GM12878 (cell line): Measurements from ENCODE around the gene C1orf185. TPM values are rescaled to one million over a fixed set of nuclear protein-coding genes. Genes with fewer than 3 reads are reported as not detected.

Experiments used
- ATAC-seq: fragments of 200-7000 bp; cut with Tn5 transposase; 3 replicates; pipeline ENCODE4 v1.9.1; 2020; ENCODE audit warnings: mild to moderate bottlenecking, moderate library complexity
- BruUV-seq: library from RNA; stranded (reverse); fragments of 400-500 nt; replicated peaks from 2 replicates; lab custom pipeline; 2021; lab: Mats Ljungman, UMichigan
- CTCF ChIA-PET: fragments of 300-600 bp; sonication (Branson Sonifier 250); formaldehyde crosslinking; extraction: SDS; loops from one replicate; lab custom pipeline; 2021; ENCODE audit warnings: inconsistent platforms; lab: Yijun Ruan, JAX
- POLR2A ChIA-PET: fragments of 350-600 bp; formaldehyde crosslinking; extraction: SDS; loops from one replicate; lab custom pipeline; 2021; ENCODE audit warnings: inconsistent platforms; lab: Charles Lee
- RAD21 ChIA-PET: fragments of 300-600 bp; sonication (Branson Sonifier 250); formaldehyde crosslinking; loops from one replicate; lab custom pipeline; 2023; ENCODE audit warnings: antibody characterized with exemption; ENCODE audit not compliant: unreplicated experiment; lab: Charles Lee
- SMC1A ChIA-PET: fragments of 300-600 bp; sonication (Branson Sonifier 250); formaldehyde crosslinking; loops from one replicate; lab custom pipeline; 2023; ENCODE audit not compliant: unreplicated experiment, uncharacterized antibody; lab: Charles Lee
- DNase-seq: peaks from one replicate; pipeline ENCODE4 v3.0.0-alpha.2; 2011; ENCODE audit warnings: low read depth, low spot score
- FAIRE-seq: peaks from 3 replicates; lab custom pipeline; 2011; peaks lifted over from hg19 to GRCh38; lab: Jason Lieb, UNC
- H2AFZ ChIP-seq: 2 replicates; pipeline ENCODE4 v1.6.0; 2011; ENCODE audit warnings: low read depth, low read length, control low read depth; ENCODE audit not compliant: control insufficient read depth
- H3K27ac ChIP-seq: 2 replicates; pipeline ENCODE4 v1.5.1; 2011; ENCODE audit warnings: control low read depth; ENCODE audit not compliant: control insufficient read depth, insufficient read depth
- H3K27me3 ChIP-seq, 2 experiments: replicated peaks in 1 of 2; 2 replicates each; pipeline versions ENCODE4 v1.6.0 to v1.6.1; 2011; ENCODE audit warnings: low read length in 1 of 2; ENCODE audit not compliant: control insufficient read depth in 2 of 2, insufficient read depth in 2 of 2
- H3K36me3 ChIP-seq, 2 experiments: 2 replicates each; pipeline ENCODE4 v1.5.1; 2011; ENCODE audit warnings: low read length in 1 of 2; ENCODE audit not compliant: control insufficient read depth in 2 of 2, insufficient read depth in 2 of 2
- H3K4me1 ChIP-seq: 2 replicates; pipeline ENCODE4 v1.6.1; 2011; ENCODE audit warnings: mild to moderate bottlenecking, low read length, moderate library complexity, mixed read lengths; ENCODE audit not compliant: control insufficient read depth, insufficient read depth
- H3K4me2 ChIP-seq: 2 replicates; pipeline ENCODE4 v1.6.0; 2011; ENCODE audit warnings: control low read depth; ENCODE audit not compliant: control insufficient read depth, insufficient read depth
- H3K4me3 ChIP-seq: fragments of 200-600 bp; sonication (generic); 2 replicates; pipeline ENCODE4 v1.5.1; 2016
- H3K79me2 ChIP-seq: 2 replicates; pipeline ENCODE4 v1.6.0; 2011; ENCODE audit warnings: low read length; ENCODE audit not compliant: control insufficient read depth, insufficient read depth
- H3K9ac ChIP-seq: 2 replicates; pipeline ENCODE4 v1.8.0; 2011; ENCODE audit warnings: low read length, control low read depth, mixed read lengths; ENCODE audit not compliant: control insufficient read depth, insufficient read depth
- H3K9me3 ChIP-seq: replicated peaks from 3 replicates; pipeline ENCODE4 v1.5.1; 2011; ENCODE audit warnings: mild to moderate bottlenecking, low read length; ENCODE audit not compliant: control insufficient read depth, insufficient read depth
- H4K20me1 ChIP-seq: 2 replicates; pipeline ENCODE4 v1.6.0; 2011; ENCODE audit not compliant: control insufficient read depth, insufficient read depth
- ATF2 ChIP-seq: IDR thresholded peaks from 2 replicates; pipeline ENCODE4 v1.6.1; 2012; ENCODE audit warnings: low read length, inconsistent platforms
- BRCA1 ChIP-seq: IDR thresholded peaks from 2 replicates; pipeline ENCODE4 v1.6.1; 2011; ENCODE audit warnings: low read depth, low read length, improper control_type of control experiment
- ETV6 ChIP-seq, 2 experiments: fragments of 450-650 bp in 1 of 2; IDR thresholded peaks in 1 of 2; conservative IDR thresholded peaks in 1 of 2; 2 replicates each; pipeline ENCODE4 v1.6.1; 2014; ENCODE audit warnings: antibody characterized with exemption in 1 of 2, borderline replicate concordance in 1 of 2, low read depth in 1 of 2, mild to moderate bottlenecking in 1 of 2, moderate library complexity in 1 of 2
- FOXK2 ChIP-seq: fragments of 450-650 bp; IDR thresholded peaks from 2 replicates; pipeline ENCODE4 v1.6.1; 2017; ENCODE audit warnings: mild to moderate bottlenecking, moderate library complexity
- JUNB ChIP-seq: IDR thresholded peaks from 2 replicates; pipeline ENCODE4 v1.6.1; 2016; ENCODE audit warnings: antibody characterized with exemption, mild to moderate bottlenecking
- MLLT1 ChIP-seq: fragments of 450-650 bp; IDR thresholded peaks from 2 replicates; pipeline ENCODE4 v1.6.1; 2016; ENCODE audit warnings: mild to moderate bottlenecking
- MTA3 ChIP-seq: IDR thresholded peaks from 2 replicates; pipeline ENCODE4 v1.6.1; 2012; ENCODE audit warnings: low read length, inconsistent platforms, borderline replicate concordance
- NR2C2 ChIP-seq: IDR thresholded peaks from 2 replicates; pipeline ENCODE4 v1.6.1; 2011; ENCODE audit warnings: borderline replicate concordance, low read depth; ENCODE audit not compliant: control insufficient read depth, insufficient read length
- TAF1 ChIP-seq: IDR thresholded peaks from 2 replicates; pipeline ENCODE4 v1.6.1; 2011; ENCODE audit warnings: mild to moderate bottlenecking, low read depth, low read length, borderline replicate concordance
- USF2 ChIP-seq: IDR thresholded peaks from 2 replicates; pipeline ENCODE4 v1.6.1; 2011; ENCODE audit warnings: low read depth, low read length, improper control_type of control experiment, borderline replicate concordance
- WRNIP1 ChIP-seq: IDR thresholded peaks from 2 replicates; pipeline ENCODE4 v1.6.1; 2011; ENCODE audit warnings: low read depth, low read length, improper control_type of control experiment, borderline replicate concordance
- ZZZ3 ChIP-seq: IDR thresholded peaks from 2 replicates; pipeline ENCODE4 v1.6.1; 2011; ENCODE audit warnings: low read depth; ENCODE audit not compliant: control insufficient read depth, insufficient read length
- WGBS: methylation state at CpG from one replicate; pipeline ENCODE4 v1.1.6; 2016; ENCODE audit warnings: low lambda C conversion rate; ENCODE audit not compliant: insufficient replicate concordance, insufficient coverage; ENCODE audit errors: missing lambda C conversion rate; 5-methylcytosine and 5-hydroxymethylcytosine counted together
- in situ Hi-C: fragments of 300-500 bp; cut with MboI; formaldehyde crosslinking; loops from 9 replicates; pipeline ENCODE4 v1.14.3; 2018; ENCODE audit warnings: mixed read lengths
- intact Hi-C: fragments of 100-400 bp; cut with micrococcal nuclease; formaldehyde crosslinking; loops from one replicate; pipeline ENCODE4 v1.14.2; 2022; ENCODE audit not compliant: unreplicated experiment
- polyA plus RNA-seq, 11 experiments: library from polyadenylated mRNA; depleted of rRNA in 4 of 11; unstranded in 6 of 11; stranded (reverse) in 5 of 11; fragments of >200 nt; fragmentation: Nextera tagmentation in 4 of 11; fragmentation: Illumina TruSeq in 1 of 11; extraction: Ambion mirVana in 4 of 11; extraction: Trizol in 1 of 11; gene quantifications; 1 replicate in 1 of 11; 2 replicates in 10 of 11; pipeline versions ENCODE4 v1.2.1 to v1.2.3, GENCODE V29; 2011 to 2016; ENCODE audit warnings: inconsistent platforms in 2 of 11, missing spikeins in 2 of 11, low read depth in 1 of 11
- total RNA-seq, 4 experiments: library from RNA; depleted of rRNA in 3 of 4; stranded (reverse); fragments of >200 nt in 3 of 4; fragmentation: Illumina TruSeq in 1 of 4; extraction: Trizol in 1 of 4; gene quantifications; 2 replicates each; pipeline versions ENCODE4 v1.2.1 to v1.2.3, GENCODE V29; 2013 to 2021
- TF ChIP-seq, protein P1 (sequence below): fragments of 450-650 bp; IDR thresholded peaks from 2 replicates; pipeline ENCODE4 v1.6.1; 2017; ENCODE audit warnings: antibody characterized with exemption, mild to moderate bottlenecking, moderate library complexity
- TF ChIP-seq, protein P2 (sequence below): fragments of 450-650 bp; IDR thresholded peaks from 2 replicates; pipeline ENCODE4 v1.6.1; 2017; ENCODE audit warnings: low read depth, mild to moderate bottlenecking, moderate library complexity

The C1orf185 gene
- total and polyA plus RNA-seq, 10 of the 15 experiments (the other 5 are each of a cell fraction or from before 2014, with no cell fraction given), result 0.40 TPM; not detected in 9

DNA sequence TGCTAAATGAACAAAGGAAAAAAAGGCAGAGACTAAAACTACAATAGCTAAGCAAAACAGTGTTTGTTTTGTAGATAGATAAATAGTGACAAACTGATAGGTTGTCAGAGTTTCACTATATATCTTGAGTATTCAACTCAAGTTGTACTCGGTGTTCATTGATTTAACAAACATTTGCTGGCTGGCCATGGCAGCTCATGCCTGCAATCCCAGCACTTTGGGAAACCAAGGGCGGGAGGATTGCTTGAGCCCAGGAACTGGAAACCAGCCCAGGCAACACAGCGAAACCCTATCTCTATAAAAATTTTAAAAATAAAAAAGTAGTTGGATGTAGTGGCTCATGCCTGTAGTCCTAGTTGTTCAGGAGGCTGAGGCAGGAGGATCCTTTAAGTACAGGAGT is 17.3 kb downstream of the C1orf185 start (continued):
- no peak for TF ChIP-seq MLLT1
- no peak for TF ChIP-seq TAF1
- TF ChIP-seq ZZZ3, result no peak
- no peak for TF ChIP-seq NR2C2

GRCh38 chr1:51120629-51121028 is 18.6 kb downstream of the C1orf185 start:
- H3K9me3 ChIP-seq, result no peaks in the 10 kb centered on the region
- TF ChIP-seq, protein P1, sequence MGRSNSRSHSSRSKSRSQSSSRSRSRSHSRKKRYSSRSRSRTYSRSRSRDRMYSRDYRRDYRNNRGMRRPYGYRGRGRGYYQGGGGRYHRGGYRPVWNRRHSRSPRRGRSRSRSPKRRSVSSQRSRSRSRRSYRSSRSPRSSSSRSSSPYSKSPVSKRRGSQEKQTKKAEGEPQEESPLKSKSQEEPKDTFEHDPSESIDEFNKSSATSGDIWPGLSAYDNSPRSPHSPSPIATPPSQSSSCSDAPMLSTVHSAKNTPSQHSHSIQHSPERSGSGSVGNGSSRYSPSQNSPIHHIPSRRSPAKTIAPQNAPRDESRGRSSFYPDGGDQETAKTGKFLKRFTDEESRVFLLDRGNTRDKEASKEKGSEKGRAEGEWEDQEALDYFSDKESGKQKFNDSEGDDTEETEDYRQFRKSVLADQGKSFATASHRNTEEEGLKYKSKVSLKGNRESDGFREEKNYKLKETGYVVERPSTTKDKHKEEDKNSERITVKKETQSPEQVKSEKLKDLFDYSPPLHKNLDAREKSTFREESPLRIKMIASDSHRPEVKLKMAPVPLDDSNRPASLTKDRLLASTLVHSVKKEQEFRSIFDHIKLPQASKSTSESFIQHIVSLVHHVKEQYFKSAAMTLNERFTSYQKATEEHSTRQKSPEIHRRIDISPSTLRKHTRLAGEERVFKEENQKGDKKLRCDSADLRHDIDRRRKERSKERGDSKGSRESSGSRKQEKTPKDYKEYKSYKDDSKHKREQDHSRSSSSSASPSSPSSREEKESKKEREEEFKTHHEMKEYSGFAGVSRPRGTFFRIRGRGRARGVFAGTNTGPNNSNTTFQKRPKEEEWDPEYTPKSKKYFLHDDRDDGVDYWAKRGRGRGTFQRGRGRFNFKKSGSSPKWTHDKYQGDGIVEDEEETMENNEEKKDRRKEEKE, result no peak
- TF ChIP-seq MTA3, result no peak
- no peak for TF ChIP-seq ETV6 (conservative IDR thresholded peaks at IDR 0.05 in 1 of 2, IDR thresholded peaks at IDR 0.05 in 1 of 2; ENCODE audit: borderline replicate concordance in 1 of 2, low read depth in 1 of 2)
- no peak for TF ChIP-seq JUNB
- TF ChIP-seq ATF2, result no peak
- no peak for TF ChIP-seq WRNIP1
- TF ChIP-seq, protein P2, sequence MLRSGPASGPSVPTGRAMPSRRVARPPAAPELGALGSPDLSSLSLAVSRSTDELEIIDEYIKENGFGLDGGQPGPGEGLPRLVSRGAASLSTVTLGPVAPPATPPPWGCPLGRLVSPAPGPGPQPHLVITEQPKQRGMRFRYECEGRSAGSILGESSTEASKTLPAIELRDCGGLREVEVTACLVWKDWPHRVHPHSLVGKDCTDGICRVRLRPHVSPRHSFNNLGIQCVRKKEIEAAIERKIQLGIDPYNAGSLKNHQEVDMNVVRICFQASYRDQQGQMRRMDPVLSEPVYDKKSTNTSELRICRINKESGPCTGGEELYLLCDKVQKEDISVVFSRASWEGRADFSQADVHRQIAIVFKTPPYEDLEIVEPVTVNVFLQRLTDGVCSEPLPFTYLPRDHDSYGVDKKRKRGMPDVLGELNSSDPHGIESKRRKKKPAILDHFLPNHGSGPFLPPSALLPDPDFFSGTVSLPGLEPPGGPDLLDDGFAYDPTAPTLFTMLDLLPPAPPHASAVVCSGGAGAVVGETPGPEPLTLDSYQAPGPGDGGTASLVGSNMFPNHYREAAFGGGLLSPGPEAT, result no peak
- no peak for TF ChIP-seq BRCA1
- no peak for TF ChIP-seq FOXK2
- no peak for TF ChIP-seq USF2
- RAD21 ChIA-PET, result no interaction called here
- H3K4me2 ChIP-seq, result no peak overlapping the region
- H4K20me1 ChIP-seq, result no peaks in the 10 kb centered on the region
- CTCF ChIA-PET, result no interaction called here
- no peak overlapping the region for H3K27ac ChIP-seq
- in situ Hi-C loops, result no loop called here
- DNase-seq (no peak), FAIRE-seq (no peak), ATAC-seq (no peak)
- WGBS, result 14% methylated on average over 2 of the region's 2 CpGs
- POLR2A ChIA-PET, result no interaction called here
- no peak overlapping the region for H3K9ac ChIP-seq
- H3K36me3 ChIP-seq, result no peaks in the 10 kb centered on the region
- no TSS peak for BruUV-seq
- H3K79me2 ChIP-seq, result no peaks in the 10 kb centered on the region
- no peak overlapping the region for H3K4me3 ChIP-seq
- no peaks in the 10 kb centered on the region for H3K27me3 ChIP-seq
- SMC1A ChIA-PET, result interaction anchor here (0.6 kb wide), 1 partner anchor 8 kb away, joined by 3 read pairs; no protein-coding TSS in a partner anchor
- H3K4me1 ChIP-seq, result no peaks in the 10 kb centered on the region
- intact Hi-C loops, result no loop called here
- H2AFZ ChIP-seq, result no peak overlapping the region
